Measurements from ENCODE around the gene CHURC1. TPM values are rescaled to one million over a fixed set of nuclear protein-coding genes. Genes with fewer than 3 reads are reported as not detected.

Gene CHURC1
- polyA plus RNA-seq, 1 of the 3 experiments (the other 2 are of a cell fraction), result 66.8 TPM

DNA sequence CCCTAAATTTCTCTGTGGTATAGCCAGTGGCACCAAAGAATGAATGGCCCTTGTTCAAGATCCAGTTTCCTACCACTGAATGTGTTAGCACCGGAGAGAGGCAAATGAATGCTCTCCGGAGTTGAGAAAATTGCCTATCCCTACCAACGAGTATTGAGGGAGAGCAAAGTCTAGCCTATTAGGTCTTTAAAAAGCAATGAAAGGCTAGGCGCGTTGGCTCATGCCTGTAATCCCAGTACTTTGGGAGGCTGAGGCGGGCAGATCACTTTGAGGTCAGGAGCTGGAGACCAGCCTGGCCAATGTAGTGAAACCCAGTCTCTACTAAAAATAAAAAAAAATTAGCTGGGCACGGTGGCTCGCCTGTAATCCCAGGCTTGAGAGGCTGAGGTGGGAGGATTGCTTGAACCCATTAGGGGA is 58.8 kb downstream of the CHURC1 start (continued):
- TF ChIP-seq GATA2 (CRISPR knock-in tag; IDR thresholded peaks at IDR 0.05), result no peak

- Histone ChIP-seq H2AFZ (ENCODE audit: low read depth) (no peak overlapping the region), H3K4me3 (ENCODE audit: low read depth in 2 of 2, low read length in 1 of 2) (no peak overlapping the region), H3K4me2 (no peak overlapping the region), H3K9me2 (no peaks in the 10 kb centered on the region), H3K27me3 (ENCODE audit: insufficient read depth) (no peaks in the 10 kb centered on the region), H3K9ac (no peak overlapping the region), H3K36me3 (replicated peaks in 1 of 2; ENCODE audit: control insufficient read depth in 1 of 2, insufficient read depth in 2 of 2, low read length in 1 of 2) (no peaks in the 10 kb centered on the region), H3K9me3 (no peaks in the 10 kb centered on the region), H3K27ac (ENCODE audit: low read depth in 2 of 2, low read length in 1 of 2) (no peak overlapping the region), H3F3A (replicated peaks; ENCODE audit: insufficient read depth) (no peaks in the 10 kb centered on the region), H3K4me1 (ENCODE audit: control insufficient read depth in 1 of 2, insufficient read depth in 2 of 2, low read depth in 1 of 2, low read length in 1 of 2) (peaks cover 6 to 14% of the 10 kb centered on the region in 2 experiments; a peak in 3 of 4 replicates), H3K79me2 (ENCODE audit: insufficient read depth) (no peaks in the 10 kb centered on the region), H4K20me1 (ENCODE audit: insufficient read depth) (no peaks in the 10 kb centered on the region)
- DNase-seq, result no peak
- TF ChIP-seq TAF1 (IDR thresholded peaks at IDR 0.05; ENCODE audit: borderline replicate concordance, low read depth, low read length), result no peak
- no peak for TF ChIP-seq SIN3A (IDR thresholded peaks at IDR 0.05; ENCODE audit: borderline replicate concordance, low read depth, low read length)
- TF ChIP-seq CHD2 (IDR thresholded peaks at IDR 0.05; ENCODE audit: low read length, partially characterized antibody), result no peak
- TF ChIP-seq RAD21 (IDR thresholded peaks at IDR 0.05; ENCODE audit: low read length), result no peak
- TF ChIP-seq RFX5 (IDR thresholded peaks at IDR 0.05; ENCODE audit: low read length), result no peak
- no peak for TF ChIP-seq GABPA (IDR thresholded peaks at IDR 0.05; ENCODE audit: low read depth)
- no peak for TF ChIP-seq EZH2phosphoT487 (IDR thresholded peaks at IDR 0.05; ENCODE audit: borderline replicate concordance, low read depth)
- 96% methylated on average over 9 of the region's 9 CpGs for WGBS (ENCODE audit: low lambda C conversion rate)
- POLR2A ChIA-PET, result no interaction called here
- CTCF ChIA-PET, result interaction anchor here (1.0 to 1.6 kb wide), 4 partner anchors 8 to 442 kb away, joined by 3 to 7 read pairs (median 5); partner anchors contain the start of gene FNTB
Measured at GRCh38 chr14:64973826-64974225, 59.6 kb downstream of the CHURC1 start.

DNA sequence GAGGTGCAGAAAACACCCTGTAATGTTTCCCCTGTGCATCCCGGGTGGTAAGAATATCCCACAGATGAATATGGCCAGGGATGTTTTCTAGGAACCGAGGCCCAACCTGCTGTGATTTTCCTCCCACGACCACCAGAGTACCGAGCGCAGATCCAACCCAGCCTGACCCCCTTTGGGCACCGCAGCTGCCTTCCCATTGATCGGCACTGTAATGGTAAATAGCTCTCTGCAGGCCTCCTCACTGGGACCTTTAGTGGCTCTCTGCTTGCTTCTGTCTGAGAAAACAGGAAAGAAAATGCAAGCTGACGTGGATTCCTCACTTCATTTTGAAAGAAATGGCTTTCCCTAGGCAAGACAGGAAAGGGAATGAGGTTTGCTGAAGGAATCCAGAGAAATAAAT is 60.3 kb downstream of the CHURC1 start:
- Histone ChIP-seq H2AFZ (ENCODE audit: low read depth) (no peak overlapping the region), H3K9ac (no peak overlapping the region), H3K4me3 (ENCODE audit: low read depth in 2 of 2, low read length in 1 of 2) (no peak overlapping the region), H3F3A (replicated peaks; ENCODE audit: insufficient read depth) (no peaks in the 10 kb centered on the region), H3K4me1 (ENCODE audit: control insufficient read depth in 1 of 2, insufficient read depth in 2 of 2, low read depth in 1 of 2, low read length in 1 of 2) (peaks cover 4 to 14% of the 10 kb centered on the region in 2 experiments; a peak in 3 of 4 replicates), H3K27ac (ENCODE audit: low read depth in 2 of 2, low read length in 1 of 2) (no peak overlapping the region), H3K27me3 (ENCODE audit: insufficient read depth) (no peaks in the 10 kb centered on the region), H3K36me3 (replicated peaks in 1 of 2; ENCODE audit: control insufficient read depth in 1 of 2, insufficient read depth in 2 of 2, low read length in 1 of 2) (no peaks in the 10 kb centered on the region), H3K9me2 (no peaks in the 10 kb centered on the region), H3K79me2 (ENCODE audit: insufficient read depth) (no peaks in the 10 kb centered on the region), H4K20me1 (ENCODE audit: insufficient read depth) (no peaks in the 10 kb centered on the region), H3K4me2 (no peak overlapping the region), H3K9me3 (no peaks in the 10 kb centered on the region)
- CTCF ChIA-PET, result interaction anchor here (1.5 to 1.6 kb wide), 2 partner anchors 8 to 12 kb away, joined by 4 to 6 read pairs; partner anchors contain the start of gene FNTB
- no peak for DNase-seq
- 94% methylated on average over 8 of the region's 8 CpGs for WGBS (ENCODE audit: low lambda C conversion rate)
- POLR2A ChIA-PET, result no interaction called here
- TF ChIP-seq ELF1 (IDR thresholded peaks at IDR 0.05) (no peak), FOXM1 (IDR thresholded peaks at IDR 0.05; ENCODE audit: low read depth) (no peak), RFX5 (IDR thresholded peaks at IDR 0.05; ENCODE audit: low read length) (no peak), TEAD4 (IDR thresholded peaks at IDR 0.05; ENCODE audit: borderline replicate concordance, insufficient read depth) (no peak), RCOR1 (IDR thresholded peaks at IDR 0.05; ENCODE audit: low read length) (no peak)

Data from SK-N-SH (cell line).